GM21737 (cell line): ENCODE results near the gene GAK.

ENCODE experiments used
- ATAC-seq: cut with Tn5 transposase; IDR thresholded peaks from one replicate; pipeline ENCODE4 v1.9.1; 2021; ENCODE audit warnings: mild to moderate bottlenecking, moderate library complexity; ENCODE audit not compliant: unreplicated experiment

GAK gene

DNA sequence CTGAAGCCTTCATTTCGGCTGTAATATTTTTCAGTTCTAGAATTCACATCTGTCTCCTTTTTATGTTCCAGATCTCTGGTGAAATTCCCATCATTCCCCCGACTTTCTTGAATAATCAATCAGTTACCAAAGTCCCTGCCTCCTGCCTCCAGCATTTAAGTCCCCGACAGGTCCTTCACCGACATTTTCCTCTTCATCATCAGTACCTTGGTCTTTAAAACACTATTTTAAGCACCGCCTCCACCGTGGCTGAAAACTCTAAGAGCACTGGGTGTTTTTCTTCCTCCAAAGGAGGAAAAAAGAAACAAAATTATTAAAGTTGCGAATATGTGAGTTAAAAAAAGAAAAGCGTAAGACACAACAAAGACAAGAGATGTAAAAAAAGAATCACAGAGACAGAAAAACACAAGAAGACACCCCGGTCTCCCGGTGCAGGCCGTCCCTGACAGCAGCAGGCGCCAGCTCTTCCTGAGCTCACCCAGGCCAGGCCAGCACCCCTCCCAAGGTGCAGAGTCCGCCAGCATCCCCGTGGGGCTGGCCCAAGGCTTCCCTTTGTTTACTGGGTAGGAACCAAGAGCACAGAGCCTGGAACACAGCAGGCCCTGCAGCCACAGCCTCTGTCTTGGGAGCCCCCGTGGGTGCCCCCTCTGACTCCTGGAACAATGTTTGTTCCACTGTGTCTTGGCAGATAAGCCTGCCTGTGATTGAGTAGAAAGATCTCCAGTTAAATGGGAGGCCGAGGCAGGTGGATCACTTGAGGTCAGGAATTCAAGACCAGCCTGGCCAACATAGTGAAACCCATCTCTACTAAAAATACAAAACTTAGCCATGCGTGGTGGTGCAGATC, 56.9 kb downstream of the GAK start:
- no peak for ATAC-seq

- no peak for ATAC-seq
Measured at GRCh38 chr4:874056-874455, 58.1 kb downstream of the GAK start.

GRCh38 chr4:872241-872981, 59.7 kb downstream of the GAK start:
- ATAC-seq: no peak

GRCh38 chr4:871484-871883, 60.6 kb downstream of the GAK start:
- no peak for ATAC-seq

GRCh38 chr4:870951-871350, 61.2 kb downstream of the GAK start:
- ATAC-seq: no peak

DNA sequence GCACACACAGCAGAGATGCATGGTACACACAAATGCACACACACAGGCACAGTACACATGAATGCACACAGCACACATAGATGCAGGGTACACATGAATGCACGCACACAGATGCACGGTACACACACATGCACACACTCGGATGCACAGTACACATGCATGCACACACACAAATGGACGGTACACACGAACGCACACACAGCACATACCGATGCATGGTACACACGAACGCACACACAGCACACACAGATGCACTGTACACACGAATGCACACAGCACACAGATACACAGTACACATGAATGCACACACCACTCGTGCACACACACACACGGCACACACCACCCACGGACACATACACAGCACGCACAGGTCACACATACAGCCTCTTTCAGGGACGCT, 62.3 kb downstream of the GAK start:
- ATAC-seq: no peak

- no peak for ATAC-seq
Measured at GRCh38 chr4:868421-868820, 63.7 kb downstream of the GAK start.

DNA sequence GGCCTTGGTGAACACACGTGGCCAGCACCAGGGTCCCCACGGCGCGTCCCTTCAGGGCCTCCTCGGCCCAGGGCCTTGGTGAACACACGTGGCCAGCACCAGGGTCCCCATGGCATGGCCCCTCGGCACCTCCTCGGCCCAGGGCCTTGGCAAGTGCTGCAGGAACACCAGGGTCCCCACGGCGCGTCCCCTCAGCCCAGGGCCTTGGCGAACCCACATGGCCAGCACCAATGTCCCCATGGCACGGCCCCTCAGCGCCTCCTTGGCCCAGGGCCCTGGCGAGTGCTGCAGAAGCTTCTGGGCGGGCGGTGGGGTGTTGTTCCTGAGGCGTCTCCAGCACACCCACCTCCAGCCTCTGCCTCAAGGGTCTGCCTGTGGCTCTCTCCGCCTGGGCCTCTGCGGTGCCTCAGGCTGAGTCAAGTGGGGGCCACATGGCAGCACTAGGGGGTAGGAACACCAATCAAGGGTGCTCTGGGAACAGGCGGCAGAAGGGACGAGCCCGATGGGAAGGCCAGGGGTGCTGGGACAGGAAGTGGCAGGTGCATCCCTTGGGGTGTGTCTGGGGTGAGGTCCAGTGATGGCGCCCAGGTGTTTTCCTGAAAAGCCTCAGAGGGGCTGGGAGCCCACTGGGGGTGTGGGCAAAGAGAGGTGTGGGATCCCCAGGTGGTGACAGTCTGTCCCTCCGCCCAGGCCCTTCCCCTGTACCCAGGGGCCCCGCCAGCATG, 64.4 kb downstream of the GAK start:
- no peak for ATAC-seq

DNA sequence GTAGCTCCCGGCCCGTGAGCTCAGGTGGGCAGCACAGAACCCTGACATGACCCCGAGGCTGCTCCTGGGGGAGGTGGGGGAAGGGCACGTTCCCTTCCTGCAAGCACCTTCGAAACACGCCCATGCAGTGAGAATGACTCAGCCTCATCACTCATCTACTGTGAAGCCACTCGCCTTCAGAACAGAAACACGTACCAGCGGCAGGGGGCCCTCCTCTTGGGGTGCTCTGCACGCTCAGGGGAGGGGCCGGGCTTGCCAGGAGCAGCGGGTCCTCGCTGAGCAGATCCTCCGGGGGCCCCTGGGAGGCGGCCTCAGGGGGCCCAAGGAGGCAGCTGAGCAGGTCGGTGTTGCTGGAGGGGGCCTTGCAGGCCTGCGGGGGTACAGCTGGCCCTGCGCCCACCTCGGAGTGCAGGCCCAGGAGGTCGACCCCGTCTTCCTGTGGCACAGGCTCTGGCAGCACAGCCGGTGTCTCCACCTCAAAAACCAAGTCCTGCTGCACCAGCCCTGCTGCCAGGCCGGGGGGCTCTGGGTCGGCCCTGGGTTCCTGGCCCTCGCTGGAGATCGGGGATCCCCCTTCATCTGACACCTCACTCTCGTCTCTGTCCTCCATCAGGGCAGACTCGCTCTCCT, 65.2 kb downstream of the GAK start:
- ATAC-seq: no peak

DNA sequence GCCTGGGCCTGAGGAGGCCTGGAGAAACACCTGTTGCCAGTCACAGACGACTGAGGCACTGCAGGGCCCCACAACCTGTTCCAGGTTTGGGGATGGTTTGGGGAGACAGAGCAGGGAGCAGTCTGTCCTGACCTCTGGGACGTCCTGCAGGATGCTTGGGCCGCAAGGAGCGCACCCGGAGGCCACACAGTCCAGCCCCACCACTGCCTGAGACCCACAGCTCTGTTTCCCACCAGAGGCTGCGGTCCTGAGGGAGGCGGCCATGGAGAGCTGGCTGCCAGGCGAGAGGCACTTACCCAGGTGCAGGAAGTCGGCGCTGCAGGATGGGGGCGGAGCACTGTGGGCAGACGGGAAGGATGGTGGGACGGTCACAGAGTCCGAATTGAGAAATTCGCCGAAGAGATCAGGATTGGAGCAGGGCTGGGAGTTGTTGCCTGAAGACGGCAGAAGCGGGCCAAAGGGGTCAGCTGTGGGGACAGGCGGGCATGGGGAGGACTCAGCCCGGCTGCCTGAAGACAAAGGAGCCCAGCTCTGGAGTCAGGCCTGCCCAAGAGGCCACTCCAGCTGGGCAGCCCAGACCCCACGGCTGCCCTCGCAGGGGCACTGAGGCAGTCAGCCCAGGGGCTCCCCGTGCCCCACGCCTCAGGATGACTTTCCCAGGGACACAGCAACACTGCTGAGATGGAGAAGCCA, 65.9 kb downstream of the GAK start:
- ATAC-seq: no peak

DNA sequence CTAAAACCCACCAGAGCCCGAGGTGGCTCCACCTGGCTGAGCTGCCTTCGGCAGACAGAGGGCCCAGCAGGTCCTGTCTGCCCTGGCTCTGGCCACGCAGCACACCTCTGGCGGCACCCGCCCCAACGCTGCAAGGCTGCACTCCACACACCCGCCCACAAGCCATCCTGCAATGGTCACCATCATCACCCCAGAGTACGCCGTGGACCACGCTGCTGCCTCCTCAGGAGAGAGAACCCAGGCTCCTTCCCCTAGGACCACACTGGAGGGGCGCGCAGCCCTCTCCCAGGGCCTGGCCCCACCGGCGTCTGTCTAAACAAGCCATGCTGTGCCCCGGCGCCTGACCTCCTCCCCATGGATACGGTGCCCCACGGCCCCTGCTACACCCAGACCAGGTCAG, 66.5 kb downstream of the GAK start:
- no peak for ATAC-seq

- ATAC-seq: no peak
Measured at GRCh38 chr4:865121-865465, 67.0 kb downstream of the GAK start.

DNA sequence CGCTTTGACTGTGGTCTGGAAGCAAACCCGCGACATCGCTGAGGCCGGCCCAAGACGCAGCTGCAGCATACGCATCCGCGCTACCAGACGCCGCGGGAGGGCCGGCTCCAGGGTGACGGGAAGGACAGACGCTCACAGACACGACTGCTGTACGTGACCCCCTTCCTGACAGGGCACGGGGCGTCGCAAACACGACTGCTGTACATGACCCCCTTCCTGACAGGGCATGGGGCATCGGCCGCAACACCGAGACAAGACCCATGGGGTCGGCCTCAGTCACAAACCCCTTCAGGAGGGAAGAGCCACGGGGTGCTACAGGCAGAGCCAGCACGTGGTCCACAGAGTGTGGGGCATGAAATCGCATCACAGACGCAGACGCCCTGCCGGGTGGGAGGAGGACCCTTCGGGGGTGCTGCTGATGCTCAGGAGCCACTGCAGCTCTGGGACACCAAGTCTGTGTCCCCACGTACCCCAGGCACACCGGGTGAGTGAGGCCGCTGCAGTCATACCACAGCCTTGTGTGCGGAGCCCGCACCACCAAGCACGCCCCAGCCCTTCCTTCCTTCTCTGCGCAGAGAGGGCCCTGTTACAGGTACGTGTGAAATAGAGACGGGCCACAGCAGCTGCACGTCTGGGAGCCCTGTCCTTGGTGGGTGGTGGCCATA, 67.5 kb downstream of the GAK start:
- no peak for ATAC-seq

DNA sequence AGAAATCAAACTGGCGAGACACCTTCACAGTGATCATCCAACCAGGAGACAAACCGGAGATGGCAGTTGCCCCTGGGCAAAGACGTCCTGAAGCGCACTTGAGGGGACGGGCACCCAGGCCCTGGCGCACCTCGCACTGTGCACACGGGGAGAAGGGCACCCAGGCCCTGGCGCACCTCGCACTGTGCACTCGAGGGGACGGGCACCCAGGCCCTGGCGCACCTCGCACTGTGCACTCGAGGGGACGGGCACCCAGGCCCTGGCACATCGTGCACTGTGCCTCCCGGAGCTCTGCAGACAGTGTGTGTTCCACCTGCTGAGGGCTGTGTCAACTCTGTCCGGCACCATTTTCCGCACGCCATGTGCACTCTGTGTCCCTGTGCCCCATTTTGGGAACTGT, 71.6 kb downstream of the GAK start:
- ATAC-seq: no peak

- ATAC-seq: no peak
Measured at GRCh38 chr4:859496-859895, 72.6 kb downstream of the GAK start.

DNA sequence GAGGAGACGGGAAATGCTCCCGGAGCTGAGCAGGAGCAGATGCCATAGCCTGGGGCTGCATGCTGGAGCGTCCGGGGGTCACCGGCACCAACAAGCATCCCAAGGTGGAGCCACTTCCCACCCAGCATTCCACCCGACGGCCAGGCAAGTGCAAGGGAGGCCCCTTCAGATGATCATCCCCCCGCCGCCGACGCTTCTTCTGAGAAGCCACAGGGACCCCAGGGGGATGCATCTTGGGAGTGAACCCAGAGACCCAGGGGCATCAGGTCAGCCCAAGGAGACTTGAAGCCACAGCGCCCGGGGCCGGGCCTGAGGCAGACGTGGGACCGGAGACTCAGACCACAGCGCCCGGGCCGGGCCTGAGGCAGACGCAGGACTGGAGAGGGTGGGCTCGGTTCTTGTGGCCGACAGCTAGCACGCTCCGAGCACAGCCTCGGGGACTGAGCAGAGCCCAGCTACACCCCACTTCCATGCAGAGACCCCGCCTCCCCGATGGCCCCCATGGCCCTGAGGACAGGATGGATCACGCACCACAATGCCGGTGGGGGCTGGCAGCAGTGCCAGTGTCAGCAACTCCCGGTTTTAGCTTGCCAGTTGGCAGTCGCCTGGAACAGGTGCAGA, 73.2 kb downstream of the GAK start:
- no peak for ATAC-seq

DNA sequence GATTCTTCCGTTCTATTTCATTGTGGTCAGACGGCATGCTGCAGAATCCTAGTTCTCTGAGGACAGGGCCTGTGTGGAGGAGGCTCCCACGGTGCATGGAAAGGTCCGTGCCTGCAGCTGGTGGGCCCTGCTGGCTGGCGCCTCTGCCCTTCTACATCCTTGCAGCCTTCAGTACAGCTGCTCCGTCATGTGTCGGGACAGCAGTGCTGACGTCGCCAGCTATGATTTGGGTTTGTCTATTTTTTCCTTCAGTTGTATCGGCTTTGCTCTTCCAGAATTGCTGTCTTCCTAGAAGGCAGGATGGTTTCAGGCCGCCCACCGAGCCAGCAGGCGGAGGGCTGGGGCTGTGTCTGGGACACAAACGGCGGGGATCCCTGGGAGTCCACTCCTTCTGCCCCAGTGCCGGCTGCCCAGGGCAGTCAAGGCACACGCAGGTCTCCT, 74.1 kb downstream of the GAK start:
- no peak for ATAC-seq

- ATAC-seq: no peak
Measured at GRCh38 chr4:857461-857860, 74.7 kb downstream of the GAK start.

GRCh38 chr4:856225-856901, 75.8 kb downstream of the GAK start:
- no peak for ATAC-seq
